ENCODE data around the gene ARPP19.
"Not testable (repeated sequence)": the region's sequence is repeated elsewhere in the genome, so short reads cannot be mapped to it uniquely, and the experiment has no call there.

The ARPP19 gene, protein sequence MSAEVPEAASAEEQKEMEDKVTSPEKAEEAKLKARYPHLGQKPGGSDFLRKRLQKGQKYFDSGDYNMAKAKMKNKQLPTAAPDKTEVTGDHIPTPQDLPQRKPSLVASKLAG

DNA sequence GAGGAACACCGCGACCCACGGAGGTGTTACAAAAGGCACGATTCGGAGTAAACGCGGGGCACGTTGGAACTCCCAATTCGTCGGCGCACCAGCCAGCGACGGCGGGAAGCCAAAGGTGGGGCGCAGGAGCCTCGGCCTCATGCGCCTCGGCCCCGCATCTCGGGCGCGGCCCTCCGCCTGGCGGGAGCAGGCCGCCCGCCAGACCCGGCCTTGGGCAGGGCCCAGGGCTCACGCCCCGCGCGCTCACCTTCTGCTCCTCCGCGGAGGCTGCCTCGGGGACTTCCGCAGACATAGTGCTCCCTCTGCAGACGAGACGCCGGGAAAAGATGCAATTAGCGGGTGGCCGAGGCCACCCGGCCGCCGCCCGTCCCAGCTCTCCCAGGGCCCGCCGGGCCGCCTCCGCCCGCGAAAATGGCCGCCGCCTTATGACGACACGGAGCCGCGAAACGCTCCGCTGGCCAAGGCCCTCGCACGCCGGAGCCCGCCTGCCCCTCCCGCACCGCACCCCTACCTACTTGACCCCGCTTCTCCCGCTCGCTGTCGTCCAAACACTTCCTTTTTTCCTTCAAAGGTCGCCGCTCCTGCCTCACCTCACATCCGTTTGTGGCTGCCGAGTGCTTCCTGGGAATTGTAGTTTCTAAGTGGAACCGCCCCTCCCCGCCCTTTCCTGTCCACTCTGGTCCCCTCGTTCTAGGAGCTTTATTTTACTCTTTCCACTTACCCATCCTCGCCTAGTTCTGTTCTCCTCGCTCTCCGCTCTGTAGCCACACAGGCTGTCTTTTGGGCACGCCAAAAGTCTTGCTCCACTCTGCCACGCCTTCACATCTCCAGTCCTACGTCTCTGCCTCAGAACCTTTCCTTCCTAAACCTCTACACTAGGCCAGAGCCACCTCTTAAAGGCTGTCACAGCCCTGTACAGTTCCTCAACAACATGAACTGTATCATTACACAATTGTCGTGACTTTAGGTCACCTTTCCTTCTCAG is at the start of gene ARPP19:
Gene ARPP19, minus strand, starts transcription at position 430 of the 985 bp plus-strand sequence. Its CDS starts 138 bp downstream, at position 292.
- peak; percentile 90 for DNase-seq

DNA sequence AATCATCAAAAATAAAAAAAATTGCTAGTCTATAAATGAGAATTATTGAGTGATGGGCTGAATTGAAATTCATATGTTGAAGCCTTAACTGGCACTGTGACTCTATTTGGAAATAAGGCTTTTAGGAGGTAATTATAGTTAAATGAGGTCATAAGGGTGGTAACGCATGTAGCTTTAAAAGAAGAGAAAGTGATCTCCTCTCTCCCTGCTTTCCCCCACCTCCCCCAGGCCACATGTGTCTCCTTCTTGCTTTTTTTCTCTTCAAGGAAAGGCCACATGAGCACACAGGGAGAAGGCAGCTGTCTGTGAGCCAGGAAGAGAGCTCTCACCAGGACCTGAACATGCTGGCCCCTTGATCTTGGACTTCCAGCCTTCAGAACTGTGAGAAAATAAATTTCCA is 48.2 kb upstream of the ARPP19 start:
- DNase-seq = no peak

DNA sequence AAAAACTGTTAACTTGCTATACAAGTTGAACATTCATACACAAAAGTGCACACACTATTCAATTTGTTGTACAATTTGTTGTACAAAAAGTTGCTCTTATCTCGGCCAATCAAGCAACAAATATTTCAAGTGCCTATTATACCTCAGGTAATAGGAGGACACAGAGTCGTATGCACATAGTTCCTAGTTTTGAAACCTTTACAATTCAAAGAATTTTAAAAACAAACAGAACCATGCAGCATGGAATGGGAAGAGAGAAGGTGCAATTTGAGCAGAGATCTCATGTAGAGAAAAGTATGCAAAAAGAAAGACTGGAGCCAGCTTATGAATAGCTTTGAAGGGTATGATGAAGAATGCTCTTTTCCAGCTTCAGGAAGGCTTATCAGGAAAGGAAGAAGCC is 46.5 kb upstream of the ARPP19 start:
- DNase-seq = no peak

DNA sequence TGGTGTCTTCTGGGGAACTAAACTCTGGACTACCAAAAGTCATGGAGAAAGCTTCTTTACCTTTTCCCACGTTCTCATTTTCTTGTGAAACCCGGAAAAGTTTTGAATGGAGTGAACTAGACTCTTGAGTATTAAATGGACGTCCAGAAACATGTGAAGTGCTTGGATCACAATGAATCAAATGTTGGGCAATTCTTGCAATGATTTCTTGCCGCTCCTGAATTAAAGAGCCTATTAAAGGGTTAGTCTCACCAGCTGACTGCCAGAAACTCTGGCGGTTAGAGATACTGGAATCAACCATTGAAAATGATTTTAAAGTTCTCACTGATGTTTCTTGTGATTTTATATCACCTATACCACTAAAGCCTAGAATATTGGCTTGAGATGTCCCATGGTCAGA is 40.8 kb upstream of the ARPP19 start:
- no peak for DNase-seq

DNA sequence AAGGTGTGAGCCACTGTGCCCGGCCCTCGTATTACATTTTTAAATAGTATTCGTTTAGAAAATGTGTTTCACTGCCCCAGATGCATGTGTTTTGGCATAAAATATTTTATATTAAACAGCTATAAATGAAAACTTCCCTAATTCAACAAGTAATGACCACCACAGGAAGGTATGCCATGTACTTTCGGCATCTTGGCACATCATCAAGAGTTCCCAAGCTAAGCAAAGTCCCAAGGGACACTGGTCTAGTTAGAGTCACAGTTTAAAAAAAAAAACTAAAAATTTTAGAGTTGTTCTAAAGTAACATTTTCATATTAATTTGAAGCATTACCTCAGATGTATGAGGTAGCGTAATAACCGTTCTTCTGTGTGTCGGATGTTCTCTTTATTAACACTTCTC is 15.6 kb upstream of the ARPP19 start:
- DNase-seq = no peak

DNA sequence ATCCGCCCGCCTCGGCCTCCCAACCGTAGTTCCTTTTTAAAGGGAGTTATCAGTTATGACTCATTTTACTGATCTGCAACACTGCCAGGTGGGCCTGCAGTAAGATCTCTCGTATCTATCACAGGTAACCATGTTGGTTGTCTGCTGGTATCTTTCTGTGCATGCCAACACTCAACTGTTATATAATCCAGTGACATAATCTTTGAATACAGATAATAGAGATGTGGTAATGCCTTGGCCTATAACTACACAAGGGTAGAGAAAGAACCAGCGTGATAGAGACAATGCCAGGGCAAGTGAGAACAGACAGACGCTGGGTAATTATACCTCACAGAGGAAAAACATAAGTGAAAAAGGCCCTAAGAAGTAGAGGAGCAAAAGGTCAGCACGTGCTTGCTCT is 11.0 kb upstream of the ARPP19 start:
- no peak for DNase-seq

DNA sequence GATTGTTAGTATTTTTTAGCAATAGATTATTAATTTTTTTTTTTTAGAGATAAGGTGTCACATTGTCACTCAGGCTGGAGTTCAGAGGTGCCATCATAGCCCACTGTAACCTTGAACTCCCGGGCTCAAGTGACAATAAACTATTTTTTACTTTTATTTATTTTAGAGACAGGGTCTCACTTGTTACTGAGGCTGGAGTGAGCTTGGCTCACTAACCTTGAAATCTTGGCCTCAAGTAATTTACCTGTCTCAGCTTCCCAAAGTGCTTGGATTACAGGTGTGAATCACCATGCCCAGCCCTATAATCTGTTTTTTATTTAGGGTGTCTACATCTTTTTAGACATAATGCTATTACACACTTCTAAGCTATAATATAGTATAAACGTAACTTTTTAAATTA is 7.9 kb upstream of the ARPP19 start:
- no peak for DNase-seq

GRCh38 chr15:52575573-52575972 is 6.7 kb upstream of the ARPP19 start:
- DNase-seq = not testable (repeated sequence)

DNA sequence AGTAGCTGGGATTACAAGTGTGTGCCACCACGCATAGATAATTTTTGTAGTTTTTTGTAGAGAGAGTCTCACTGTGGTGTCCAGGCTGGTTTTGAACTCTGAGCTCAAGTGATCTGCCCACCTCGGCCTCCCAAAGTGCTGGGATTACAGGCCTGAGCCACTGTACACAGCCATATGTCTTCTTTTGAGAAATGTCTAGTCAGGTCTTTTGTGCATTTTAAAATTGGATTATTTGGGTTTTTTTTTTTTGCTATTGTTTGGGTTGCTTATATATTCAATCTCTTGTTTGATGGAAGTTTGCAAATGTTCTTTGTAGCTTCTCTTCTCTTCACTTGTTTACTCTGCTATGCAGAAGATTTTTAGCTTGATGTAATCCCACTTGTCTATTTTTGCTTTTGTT is 6.2 kb upstream of the ARPP19 start:
- DNase-seq = no peak

DNA sequence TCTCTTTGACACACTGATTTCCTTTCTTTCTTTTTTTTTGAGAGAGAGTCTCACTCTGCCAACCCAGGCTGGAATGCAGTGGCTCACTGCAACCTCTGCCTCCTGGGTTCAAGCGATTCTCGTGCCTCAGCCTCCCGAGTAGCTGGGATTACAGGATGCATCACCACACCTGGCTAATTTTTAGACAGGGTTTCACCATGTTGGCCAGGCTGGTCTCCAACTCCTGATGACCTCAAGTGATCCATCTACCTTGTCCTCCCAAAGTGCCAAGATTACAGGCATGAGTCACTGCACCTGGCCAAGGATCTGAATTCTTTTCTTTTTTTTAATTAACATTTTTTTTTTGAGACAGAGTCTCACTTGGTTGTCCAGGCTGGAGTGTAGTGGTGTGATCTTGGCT is 5.8 kb upstream of the ARPP19 start:
- not testable (repeated sequence) for DNase-seq

DNA sequence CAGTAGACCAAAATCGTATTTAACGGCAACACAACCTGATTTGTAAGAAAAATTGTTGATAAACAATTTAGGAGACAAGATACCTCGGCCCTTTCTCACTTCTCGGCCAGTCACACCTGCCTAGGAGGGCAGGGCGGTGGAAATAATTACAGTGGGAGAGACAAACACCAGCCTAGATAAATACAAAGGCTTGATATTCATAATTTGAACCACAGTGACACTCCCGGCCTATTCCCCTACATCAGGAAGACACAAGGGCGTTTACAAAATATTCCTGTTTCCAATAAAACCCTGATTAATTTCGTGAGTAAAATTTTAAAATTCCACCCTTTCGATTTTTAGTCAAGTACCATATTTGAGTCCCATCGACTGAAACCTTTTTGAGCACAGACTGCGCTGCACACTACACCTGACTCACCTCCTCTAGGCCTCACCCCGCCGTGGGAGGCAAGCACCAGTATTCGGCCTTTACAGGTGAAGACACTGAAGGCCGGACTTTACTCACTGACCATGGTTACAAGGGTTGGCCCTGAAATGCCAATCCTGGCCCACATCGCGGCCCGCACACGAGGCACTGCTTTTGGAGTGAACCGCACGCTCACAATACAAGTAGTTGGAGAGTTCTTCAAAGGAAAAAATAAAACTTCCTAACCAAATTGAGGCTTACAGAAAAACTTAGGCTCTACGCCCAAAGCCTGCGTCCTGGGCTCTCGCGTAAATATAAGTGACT is 794 bp downstream of the ARPP19 start:
- DNase-seq = peak; percentile 77

DNA sequence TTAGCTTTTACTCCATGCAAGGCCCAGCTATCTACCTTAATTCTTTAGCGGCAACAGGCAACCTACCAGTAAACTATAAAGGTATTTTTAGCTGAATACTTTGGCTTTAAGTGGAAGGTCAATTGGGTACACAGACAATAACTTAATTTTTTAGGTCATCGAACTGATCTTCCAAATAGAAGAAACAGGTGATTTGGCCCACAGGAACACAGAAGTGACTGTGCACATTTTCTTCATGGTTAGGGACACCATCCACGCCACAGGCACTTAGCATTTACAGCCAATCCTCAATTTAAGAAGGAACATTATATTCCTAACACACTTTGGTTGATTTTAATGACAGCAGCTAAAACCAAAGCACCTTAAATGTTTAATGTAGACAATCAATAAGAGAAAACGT is 1.9 kb downstream of the ARPP19 start:
- DNase-seq = no peak

DNA sequence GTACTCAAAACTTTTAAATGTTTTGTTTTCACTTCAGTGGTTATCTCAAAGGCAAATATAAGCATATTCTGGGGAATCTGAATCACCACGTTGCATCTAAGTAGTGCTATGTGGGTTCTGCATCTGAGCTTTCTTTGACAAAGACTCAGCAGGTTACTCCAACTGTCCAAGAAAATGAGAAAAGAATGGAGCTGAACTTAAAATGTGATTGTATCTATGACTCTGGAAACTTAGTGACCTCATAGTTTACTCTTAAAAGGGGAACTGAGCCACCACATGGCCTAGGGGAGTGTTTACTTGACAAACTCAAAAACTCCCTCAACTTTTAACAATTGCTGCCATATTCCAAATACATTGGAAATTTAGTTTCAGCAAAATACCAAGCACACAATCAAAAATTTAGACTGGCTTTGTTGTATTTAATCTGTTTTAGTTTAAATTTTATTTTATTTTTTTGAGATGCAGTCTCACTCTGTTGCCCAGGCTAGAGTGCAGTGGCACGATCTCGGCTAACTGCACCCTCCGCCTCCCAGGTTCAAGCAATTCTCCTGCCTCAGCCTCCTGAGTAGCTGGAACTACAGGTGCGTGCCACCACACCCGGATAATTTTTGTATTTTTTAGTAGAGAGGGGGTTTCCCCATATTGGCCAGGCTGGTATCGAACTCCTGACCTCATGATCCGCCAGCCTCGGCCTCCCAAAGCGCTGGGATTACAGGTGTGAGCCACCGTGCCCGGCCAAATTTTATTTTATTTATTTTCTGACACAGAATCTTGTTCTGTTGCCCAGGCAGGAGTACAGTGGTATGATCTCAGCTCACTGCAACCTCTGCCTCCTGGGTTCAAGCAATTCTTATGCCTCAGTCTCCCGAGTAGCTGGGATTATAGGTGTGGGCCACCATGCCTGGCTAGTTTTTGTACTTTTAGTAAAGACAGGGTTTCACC is 3.1 kb downstream of the ARPP19 start:
- not testable (repeated sequence) for DNase-seq

DNA sequence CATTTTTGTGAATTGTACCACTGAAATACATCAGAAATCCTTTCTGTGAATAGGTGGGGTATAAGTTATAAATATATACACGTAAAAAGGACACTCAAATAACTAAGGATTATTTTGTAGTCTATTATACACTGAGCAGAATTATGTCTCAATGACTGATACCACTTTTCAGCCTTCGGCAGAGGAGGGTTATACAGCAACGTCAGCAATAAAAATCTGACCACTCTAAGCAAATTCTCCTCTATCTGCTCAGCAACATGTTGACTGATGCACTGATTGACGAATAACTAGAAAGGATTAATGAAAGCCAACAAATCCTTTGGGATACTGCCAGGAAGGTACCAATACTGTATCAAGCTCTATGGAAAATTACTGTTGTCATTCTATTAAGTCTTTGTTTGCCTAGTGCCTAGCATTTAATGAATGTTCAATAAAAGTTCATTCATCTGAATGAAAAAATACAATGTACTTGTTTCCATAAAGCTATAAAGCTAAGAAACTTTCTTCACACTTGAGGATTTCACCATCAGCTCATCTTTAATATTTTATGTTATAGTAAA is 5.2 kb downstream of the ARPP19 start:
- DNase-seq = no peak

- DNase-seq = peak; percentile 66
Observed at GRCh38 chr15:52559575-52559974, 9.3 kb downstream of the ARPP19 start.

- DNase-seq = no peak
Observed at GRCh38 chr15:52559022-52559421, 9.8 kb downstream of the ARPP19 start.

DNA sequence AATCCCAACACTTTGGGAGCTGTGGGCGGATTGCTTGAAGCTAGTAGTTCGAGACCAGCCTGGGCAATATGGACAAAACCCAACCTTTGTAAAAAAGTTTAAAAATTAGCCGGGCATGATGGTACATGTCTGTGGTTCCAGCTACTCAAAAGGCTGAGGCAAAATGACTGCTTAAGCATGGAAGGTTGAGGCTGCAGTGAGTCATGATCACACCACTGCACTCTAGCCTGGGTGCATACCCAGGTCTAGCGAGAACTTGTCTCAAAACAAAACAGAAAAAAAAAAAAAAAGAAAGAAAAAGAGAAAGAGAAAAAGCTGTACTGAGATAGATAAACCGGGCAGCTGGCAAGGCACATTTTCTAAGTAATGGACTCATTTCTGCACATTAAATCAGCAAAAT is 10.6 kb downstream of the ARPP19 start:
- peak; percentile 61 for DNase-seq

DNA sequence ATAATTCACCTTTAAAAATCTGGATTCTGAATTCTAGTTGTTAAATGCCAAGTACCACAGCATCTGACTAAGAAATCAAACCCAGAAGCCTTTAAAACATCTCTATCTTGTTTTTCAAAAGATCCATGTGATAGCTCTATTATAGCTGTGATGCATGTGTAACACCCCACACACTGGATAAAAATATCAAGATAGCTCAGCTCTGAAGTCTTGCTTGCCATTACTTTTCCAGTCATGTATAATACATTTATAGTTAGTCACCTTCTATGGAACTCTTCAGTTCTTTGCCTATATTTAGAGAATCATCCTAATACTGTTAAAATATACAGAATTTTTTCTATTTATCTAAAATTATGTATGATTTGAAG is 11.6 kb downstream of the ARPP19 start:
- no peak for DNase-seq

- DNase-seq = no peak
Observed at GRCh38 chr15:52556524-52557273, 12.1 kb downstream of the ARPP19 start.

GRCh38 chr15:52552303-52552702 is 16.5 kb downstream of the ARPP19 start:
- no peak for DNase-seq

GRCh38 chr15:52551762-52552161 is 17.1 kb downstream of the ARPP19 start:
- DNase-seq = no peak

- not testable (repeated sequence) for DNase-seq
Observed at GRCh38 chr15:52551186-52551585, 17.6 kb downstream of the ARPP19 start.

All from activated CD8-positive, alpha-beta memory T cell treated with anti-CD3 and anti-CD28 coated beads, Interleukin-2, amount 50 U/mL, for 48 hours (primary cell).